Lower leg skin (tissue), 3 donors: Measurements from ENCODE around the gene VPS52.

Source experiments
- POLR2A ChIP-seq, 2 donors: fragments of 450-650 bp; IDR thresholded peaks; one replicate each; pipeline ENCODE4 v1.6.1; 2016 to 2017; ENCODE audit warnings: antibody characterized with exemption in 2 of 2, mild to moderate bottlenecking in 1 of 2, moderate library complexity in 1 of 2
- TF ChIP-seq, protein P1 (sequence below), 3 donors: fragments of 450-650 bp; IDR thresholded peaks; one replicate each; pipeline ENCODE4 v1.5.1; 2016; ENCODE audit warnings: antibody characterized with exemption in 3 of 3, mild to moderate bottlenecking in 3 of 3, moderate library complexity in 2 of 3

DNA sequence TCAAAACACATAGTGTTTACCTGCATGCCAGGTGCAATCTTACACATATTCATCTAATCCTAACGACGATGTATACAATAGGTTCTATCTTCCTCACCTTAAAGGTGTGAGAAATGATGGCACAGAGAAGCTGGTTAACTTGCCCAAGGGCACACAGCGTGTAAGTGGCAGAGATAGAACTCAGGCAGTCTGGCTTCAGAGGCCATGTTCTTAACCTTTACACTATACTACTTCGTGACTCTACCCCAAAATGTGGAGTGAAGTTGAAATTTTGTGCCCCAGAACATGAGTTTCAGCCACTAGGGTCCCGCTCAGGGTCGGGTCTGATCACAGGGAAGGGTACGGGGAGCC lies 584 bp downstream of the VPS52 start:
- TF ChIP-seq, protein P1, sequence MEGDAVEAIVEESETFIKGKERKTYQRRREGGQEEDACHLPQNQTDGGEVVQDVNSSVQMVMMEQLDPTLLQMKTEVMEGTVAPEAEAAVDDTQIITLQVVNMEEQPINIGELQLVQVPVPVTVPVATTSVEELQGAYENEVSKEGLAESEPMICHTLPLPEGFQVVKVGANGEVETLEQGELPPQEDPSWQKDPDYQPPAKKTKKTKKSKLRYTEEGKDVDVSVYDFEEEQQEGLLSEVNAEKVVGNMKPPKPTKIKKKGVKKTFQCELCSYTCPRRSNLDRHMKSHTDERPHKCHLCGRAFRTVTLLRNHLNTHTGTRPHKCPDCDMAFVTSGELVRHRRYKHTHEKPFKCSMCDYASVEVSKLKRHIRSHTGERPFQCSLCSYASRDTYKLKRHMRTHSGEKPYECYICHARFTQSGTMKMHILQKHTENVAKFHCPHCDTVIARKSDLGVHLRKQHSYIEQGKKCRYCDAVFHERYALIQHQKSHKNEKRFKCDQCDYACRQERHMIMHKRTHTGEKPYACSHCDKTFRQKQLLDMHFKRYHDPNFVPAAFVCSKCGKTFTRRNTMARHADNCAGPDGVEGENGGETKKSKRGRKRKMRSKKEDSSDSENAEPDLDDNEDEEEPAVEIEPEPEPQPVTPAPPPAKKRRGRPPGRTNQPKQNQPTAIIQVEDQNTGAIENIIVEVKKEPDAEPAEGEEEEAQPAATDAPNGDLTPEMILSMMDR (IDR thresholded peaks at IDR 0.05), result no peak
- no peak for TF ChIP-seq POLR2A (IDR thresholded peaks at IDR 0.05)
